ENCODE results near the gene SLC25A42.

GRCh38 chr19:19159534-19159933 is 95.7 kb downstream of the SLC25A42 start:
- TF ChIP-seq POLR2A (IDR thresholded peaks at IDR 0.05; ENCODE audit: low read length) (no peak), GATA1 (IDR thresholded peaks at IDR 0.05; ENCODE audit: low read depth, low read length) (no peak)
